ENCODE results near the gene MTR. TPM values are rescaled to one million over a fixed set of nuclear protein-coding genes. Genes with fewer than 3 reads are reported as not detected.

The MTR gene
- total and polyA plus RNA-seq, 7 experiments from 2014 or later, result 19.8 to 78.8 (median 46.4) TPM

- Mint-ChIP-seq H3K4me1 (peaks cover 0 to 22% (median 9%) of the 10 kb centered on the region in 7 donors), H3K4me3 (no peak overlapping the region), H3K9me3 (no peaks in the 10 kb centered on the region), H3K27ac (no peak overlapping the region), H3K27me3 (no peaks in the 10 kb centered on the region), H3K36me3 (peaks cover 13 to 39% (median 26%) of the 10 kb centered on the region in 5 donors)
- Histone ChIP-seq H3K36me3 (ENCODE audit: control insufficient read depth in 2 of 3, insufficient read depth in 3 of 3, low read length in 3 of 3) (peaks cover 9 to 42% (median 11%) of the 10 kb centered on the region in 3 experiments), H3K4me1 (ENCODE audit: control insufficient read depth in 2 of 2, insufficient read depth in 2 of 2, low read length in 2 of 2) (no peaks in the 10 kb centered on the region), H3K4me3 (ENCODE audit: low read length) (no peak overlapping the region), H3K27ac (ENCODE audit: low read depth, low read length) (no peak overlapping the region), H3K27me3 (ENCODE audit: control insufficient read depth in 2 of 2, insufficient read depth in 2 of 2, low read length in 2 of 2) (no peaks in the 10 kb centered on the region), H3K9me3 (ENCODE audit: control insufficient read depth in 2 of 3, low read length in 3 of 3) (no peaks in the 10 kb centered on the region)
- ChIA-PET POLR2A (no interaction called here), CTCF (no interaction called here)
- DNase-seq, result no peak
- no peak for ATAC-seq
- intact Hi-C loops (cut with micrococcal nuclease), result no loop called here
Observed at GRCh38 chr1:236844499-236845271, 49.6 kb downstream of the MTR start.

- H3K36me3 ChIP-seq (ENCODE audit: control insufficient read depth in 2 of 3, insufficient read depth in 3 of 3, low read length in 3 of 3), result peaks cover 0 to 38% (median 7%) of the 10 kb centered on the region in 3 experiments
- no peak for DNase-seq
- H3K27me3 ChIP-seq (ENCODE audit: control insufficient read depth in 2 of 2, insufficient read depth in 2 of 2, low read length in 2 of 2), result no peaks in the 10 kb centered on the region
- H3K9me3 ChIP-seq (ENCODE audit: control insufficient read depth in 2 of 3, low read length in 3 of 3), result no peaks in the 10 kb centered on the region
- ChIA-PET POLR2A (no interaction called here), CTCF (no interaction called here)
- H3K27ac Mint-ChIP-seq, result peak overlapping the region in 1 of 9 donors; percentile 63
- H3K9me3 Mint-ChIP-seq, result no peaks in the 10 kb centered on the region
- no peaks in the 10 kb centered on the region for H3K27me3 Mint-ChIP-seq
- ATAC-seq, result no peak
- peaks cover 10 to 41% (median 24%) of the 10 kb centered on the region in 5 donors for H3K36me3 Mint-ChIP-seq
- H3K4me1 ChIP-seq (ENCODE audit: control insufficient read depth in 2 of 2, insufficient read depth in 2 of 2, low read length in 2 of 2), result no peaks in the 10 kb centered on the region
- H3K27ac ChIP-seq (ENCODE audit: low read depth, low read length), result no peak overlapping the region
- no peak overlapping the region for H3K4me3 Mint-ChIP-seq
- intact Hi-C loops (cut with micrococcal nuclease), result no loop called here
- peaks cover 0 to 22% (median 9%) of the 10 kb centered on the region in 7 donors for H3K4me1 Mint-ChIP-seq
- H3K4me3 ChIP-seq (ENCODE audit: low read length), result no peak overlapping the region
Observed at GRCh38 chr1:236845830-236846229, 50.7 kb downstream of the MTR start.

DNA sequence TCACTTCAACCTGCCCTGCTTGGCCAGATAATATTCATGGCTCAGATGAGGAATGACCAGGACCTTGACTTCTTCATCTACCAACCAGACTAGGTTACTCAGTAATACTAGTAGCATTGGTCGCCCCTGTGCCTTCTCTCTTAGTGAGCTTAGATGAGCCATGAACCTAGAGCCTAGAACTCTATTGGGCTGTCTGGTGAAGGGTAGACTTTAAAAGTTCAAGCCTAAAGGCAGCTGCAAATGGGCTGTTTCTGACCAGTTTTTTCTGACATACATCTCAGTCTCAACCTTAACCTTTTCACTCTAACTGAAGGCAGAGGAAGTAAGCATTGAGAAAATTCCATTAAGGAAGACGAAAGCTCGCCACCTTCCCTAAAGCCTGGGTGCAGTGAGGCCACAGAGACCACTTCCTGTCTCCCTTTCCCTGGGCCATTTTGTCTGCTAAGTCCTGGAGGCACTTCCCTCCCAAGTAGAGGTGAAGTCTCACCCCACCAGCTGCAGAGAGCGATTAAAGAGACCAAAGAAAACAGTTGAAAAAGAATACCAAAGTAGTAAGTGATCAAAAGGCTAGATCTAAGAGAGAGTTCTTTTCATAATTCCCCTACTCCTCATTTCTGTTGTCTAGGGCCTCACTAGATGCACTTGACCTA, 53.3 kb downstream of the MTR start:
- Mint-ChIP-seq H3K4me1 (peaks cover 0 to 22% (median 9%) of the 10 kb centered on the region in 7 donors), H3K4me3 (no peak overlapping the region), H3K36me3 (peaks cover 4 to 44% (median 25%) of the 10 kb centered on the region in 5 donors), H3K27me3 (no peaks in the 10 kb centered on the region), H3K27ac (peak overlapping the region in 6 of 9 donors; percentile 30 to 91 (median 62)), H3K9me3 (no peaks in the 10 kb centered on the region)
- H3K4me1 ChIP-seq (ENCODE audit: control insufficient read depth in 2 of 2, insufficient read depth in 2 of 2, low read length in 2 of 2), result no peaks in the 10 kb centered on the region
- no peak overlapping the region for H3K27ac ChIP-seq (ENCODE audit: low read depth, low read length)
- H3K4me3 ChIP-seq (ENCODE audit: low read length), result no peak overlapping the region
- intact Hi-C loops (cut with micrococcal nuclease), result no loop called here
- ATAC-seq (no peak), DNase-seq (no peak)
- ChIA-PET POLR2A (no interaction called here), CTCF (interaction anchor here (0.7 to 0.9 kb wide), 2 partner anchors 13 to 89 kb away, joined by 3 to 4 read pairs; no protein-coding TSS in a partner anchor)
- no peaks in the 10 kb centered on the region for H3K27me3 ChIP-seq (ENCODE audit: control insufficient read depth in 2 of 2, insufficient read depth in 2 of 2, low read length in 2 of 2)
- no peaks in the 10 kb centered on the region for H3K9me3 ChIP-seq (ENCODE audit: control insufficient read depth in 2 of 3, low read length in 3 of 3)
- H3K36me3 ChIP-seq (ENCODE audit: control insufficient read depth in 2 of 3, insufficient read depth in 3 of 3, low read length in 3 of 3), result peaks cover 0 to 54% (median 19%) of the 10 kb centered on the region in 3 experiments

- Histone ChIP-seq H3K36me3 (ENCODE audit: control insufficient read depth in 2 of 3, insufficient read depth in 3 of 3, low read length in 3 of 3) (peaks cover 0 to 61% (median 26%) of the 10 kb centered on the region in 3 experiments), H3K27ac (ENCODE audit: low read depth, low read length) (no peak overlapping the region), H3K4me3 (ENCODE audit: low read length) (no peak overlapping the region), H3K4me1 (ENCODE audit: control insufficient read depth in 2 of 2, insufficient read depth in 2 of 2, low read length in 2 of 2) (no peaks in the 10 kb centered on the region), H3K9me3 (ENCODE audit: control insufficient read depth in 2 of 3, low read length in 3 of 3) (no peaks in the 10 kb centered on the region), H3K27me3 (ENCODE audit: control insufficient read depth in 2 of 2, insufficient read depth in 2 of 2, low read length in 2 of 2) (peaks cover 0 to 2% of the 10 kb centered on the region in 2 donors)
- H3K27ac Mint-ChIP-seq, result peak overlapping the region in 4 of 9 donors; percentile 7 to 35 (median 24)
- intact Hi-C loops (cut with micrococcal nuclease), result no loop called here
- no peaks in the 10 kb centered on the region for H3K9me3 Mint-ChIP-seq
- H3K4me1 Mint-ChIP-seq, result peaks cover 0 to 20% (median 9%) of the 10 kb centered on the region in 7 donors
- peaks cover 12 to 63% (median 31%) of the 10 kb centered on the region in 5 donors for H3K36me3 Mint-ChIP-seq
- CTCF ChIA-PET, result no interaction called here
- ATAC-seq, result no peak
- POLR2A ChIA-PET, result no interaction called here
- no peaks in the 10 kb centered on the region for H3K27me3 Mint-ChIP-seq
- H3K4me3 Mint-ChIP-seq, result no peak overlapping the region
- DNase-seq, result no peak
Observed at GRCh38 chr1:236850077-236850979, 55.2 kb downstream of the MTR start.

- H3K36me3 ChIP-seq (ENCODE audit: control insufficient read depth in 2 of 3, insufficient read depth in 3 of 3, low read length in 3 of 3), result peaks cover 0 to 70% (median 26%) of the 10 kb centered on the region in 3 experiments
- peaks cover 0 to 2% of the 10 kb centered on the region in 2 donors for H3K27me3 ChIP-seq (ENCODE audit: control insufficient read depth in 2 of 2, insufficient read depth in 2 of 2, low read length in 2 of 2)
- Mint-ChIP-seq H3K36me3 (peaks cover 15 to 78% (median 43%) of the 10 kb centered on the region in 5 donors), H3K4me1 (peaks cover 0 to 18% (median 9%) of the 10 kb centered on the region in 7 donors), H3K27me3 (no peaks in the 10 kb centered on the region), H3K27ac (no peak overlapping the region), H3K4me3 (no peak overlapping the region), H3K9me3 (peaks cover 0 to 2% (median 0%) of the 10 kb centered on the region in 11 donors)
- no peak overlapping the region for H3K4me3 ChIP-seq (ENCODE audit: low read length)
- intact Hi-C loops (cut with micrococcal nuclease), result no loop called here
- no peaks in the 10 kb centered on the region for H3K4me1 ChIP-seq (ENCODE audit: control insufficient read depth in 2 of 2, insufficient read depth in 2 of 2, low read length in 2 of 2)
- POLR2A ChIA-PET, result no interaction called here
- ATAC-seq (no peak), DNase-seq (no peak)
- no peaks in the 10 kb centered on the region for H3K9me3 ChIP-seq (ENCODE audit: control insufficient read depth in 2 of 3, low read length in 3 of 3)
- CTCF ChIA-PET, result no interaction called here
- no peak overlapping the region for H3K27ac ChIP-seq (ENCODE audit: low read depth, low read length)
Observed at GRCh38 chr1:236851871-236852270, 56.8 kb downstream of the MTR start.

GRCh38 chr1:236853921-236854604, 59.0 kb downstream of the MTR start:
- no peaks in the 10 kb centered on the region for H3K27me3 Mint-ChIP-seq
- H3K27ac ChIP-seq (ENCODE audit: low read depth, low read length), result no peak overlapping the region
- ATAC-seq (no peak), DNase-seq (no peak)
- no peak overlapping the region for H3K27ac Mint-ChIP-seq
- no peaks in the 10 kb centered on the region for H3K4me1 ChIP-seq (ENCODE audit: control insufficient read depth in 2 of 2, insufficient read depth in 2 of 2, low read length in 2 of 2)
- H3K36me3 Mint-ChIP-seq, result peaks cover 21 to 86% (median 58%) of the 10 kb centered on the region in 5 donors
- CTCF ChIA-PET, result no interaction called here
- no peak overlapping the region for H3K4me3 Mint-ChIP-seq
- intact Hi-C loops (cut with micrococcal nuclease), result no loop called here
- H3K9me3 ChIP-seq (ENCODE audit: control insufficient read depth in 2 of 3, low read length in 3 of 3), result no peaks in the 10 kb centered on the region
- peaks cover 4 to 74% (median 19%) of the 10 kb centered on the region in 3 experiments for H3K36me3 ChIP-seq (ENCODE audit: control insufficient read depth in 2 of 3, insufficient read depth in 3 of 3, low read length in 3 of 3)
- no peak overlapping the region for H3K4me3 ChIP-seq (ENCODE audit: low read length)
- H3K9me3 Mint-ChIP-seq, result peaks cover 0 to 2% (median 0%) of the 10 kb centered on the region in 11 donors
- POLR2A ChIA-PET, result no interaction called here
- peaks cover 0 to 16% (median 8%) of the 10 kb centered on the region in 7 donors for H3K4me1 Mint-ChIP-seq
- peaks cover 0 to 2% of the 10 kb centered on the region in 2 donors for H3K27me3 ChIP-seq (ENCODE audit: control insufficient read depth in 2 of 2, insufficient read depth in 2 of 2, low read length in 2 of 2)
